ENCODE results near the gene CLCNKA.

CLCNKA gene

DNA sequence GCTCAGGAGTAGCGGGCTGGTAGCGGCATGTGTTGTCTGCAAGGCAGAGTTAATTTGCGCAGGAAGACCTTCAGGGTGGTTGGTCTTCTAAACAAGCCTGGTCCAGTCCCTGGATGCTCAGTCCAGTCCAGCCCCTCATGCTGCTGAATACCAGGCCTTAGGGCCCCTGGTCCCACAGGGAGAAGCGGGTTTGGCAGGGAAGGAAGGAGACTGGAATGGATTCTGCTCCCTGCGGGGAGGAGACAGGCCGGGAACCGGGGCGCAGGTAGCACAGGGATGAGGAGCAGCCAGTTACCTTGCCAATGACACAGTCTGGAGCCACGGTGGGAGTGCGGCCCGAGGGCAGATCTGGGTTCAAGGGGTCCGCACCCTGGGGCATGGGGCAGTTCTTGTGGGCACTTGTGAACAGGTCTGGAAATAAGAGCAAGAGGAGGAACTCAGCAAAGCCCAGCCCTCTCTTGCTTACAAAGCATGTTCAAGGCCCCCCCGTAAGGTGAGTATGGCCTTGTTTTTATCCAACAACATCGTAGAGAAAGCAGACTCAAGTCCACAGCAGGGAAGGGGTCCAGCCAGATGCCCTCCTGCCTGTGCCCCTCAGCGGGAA, 41.5 kb downstream of the CLCNKA start:
- no peak for DNase-seq (ENCODE audit: low read depth in 2 of 2)

GRCh38 chr1:16063921-16064320, 42.1 kb downstream of the CLCNKA start:
- DNase-seq (ENCODE audit: low read depth in 2 of 2): no peak

DNA sequence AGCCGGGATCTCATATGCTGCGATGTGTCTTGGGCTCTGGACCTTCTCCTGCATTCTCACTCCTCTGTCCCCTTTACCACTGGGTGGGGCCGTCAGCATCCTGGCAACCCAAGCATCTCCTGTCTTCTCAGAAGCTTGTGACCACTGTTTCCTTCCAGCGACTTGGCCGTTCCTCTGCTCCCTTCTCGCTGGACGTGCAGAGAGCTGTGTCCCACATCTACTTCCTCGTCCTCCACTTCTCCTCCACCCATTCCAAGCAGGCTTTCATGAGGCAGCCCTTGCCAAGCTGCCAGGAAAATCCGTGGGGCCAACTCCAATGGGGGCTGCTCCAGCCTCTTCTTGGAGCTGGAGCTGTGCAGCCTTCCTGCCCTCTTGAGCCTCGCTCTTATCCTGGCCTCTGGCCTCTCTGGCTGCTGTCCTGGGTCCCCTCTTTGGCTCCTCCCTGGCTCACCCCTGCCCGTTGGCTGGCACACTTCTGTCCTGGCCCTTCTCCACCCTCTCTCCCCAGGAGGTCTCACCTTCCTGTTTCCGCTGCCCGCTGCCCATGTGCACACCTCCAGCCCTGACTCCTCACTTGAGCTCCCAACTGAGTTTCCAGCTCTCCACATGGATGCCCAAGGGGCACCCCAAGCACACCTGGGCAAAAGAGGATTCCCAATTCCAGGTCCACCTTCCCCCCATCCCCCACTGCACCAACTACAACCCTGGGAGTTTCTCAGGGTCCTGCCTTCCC, 42.9 kb downstream of the CLCNKA start:
- DNase-seq (ENCODE audit: low read depth in 2 of 2): no peak

DNA sequence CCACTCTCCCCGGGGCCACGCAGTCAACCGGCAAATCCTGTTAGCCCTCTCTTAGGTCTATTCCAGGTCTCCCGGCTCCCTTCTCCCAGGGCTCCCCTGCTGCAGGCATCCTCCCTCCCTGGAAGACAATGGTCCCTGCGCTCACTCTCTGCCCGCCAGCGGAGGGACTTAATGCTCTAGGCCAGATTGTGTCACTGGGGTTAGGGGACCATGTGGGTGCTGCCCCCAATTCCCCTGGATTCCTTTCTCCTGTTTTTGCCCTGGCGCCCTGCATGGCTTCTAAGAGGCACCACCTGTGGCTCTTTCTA, 43.4 kb downstream of the CLCNKA start:
- DNase-seq (ENCODE audit: low read depth in 2 of 2): no peak

DNA sequence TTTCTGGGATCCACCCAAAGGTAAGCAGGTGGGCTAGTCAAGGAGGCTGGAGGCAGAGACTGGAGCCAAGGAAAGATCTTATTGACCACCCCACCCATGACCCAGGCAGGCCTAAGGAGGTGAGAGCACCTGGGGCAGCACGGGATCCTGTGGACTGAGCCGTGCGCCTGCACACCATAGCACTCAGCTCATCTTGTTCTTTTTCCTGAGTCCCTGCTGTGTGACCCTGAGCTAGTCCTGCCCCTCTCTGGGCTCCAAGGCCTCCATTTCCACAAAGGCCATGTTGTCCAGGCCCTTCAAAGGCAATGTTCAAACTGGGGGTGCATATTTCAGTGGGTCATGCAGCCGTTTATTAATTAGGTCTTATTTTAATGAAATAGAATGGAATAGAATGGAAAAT, 44.4 kb downstream of the CLCNKA start:
- no peak for DNase-seq (ENCODE audit: low read depth in 2 of 2)

GRCh38 chr1:16067127-16067768, 45.4 kb downstream of the CLCNKA start:
- DNase-seq (ENCODE audit: low read depth in 2 of 2): no peak

- DNase-seq (ENCODE audit: low read depth in 2 of 2): no peak
These were observed 46.1 kb downstream of the CLCNKA start for GRCh38 chr1:16067933-16068332.

- DNase-seq (ENCODE audit: low read depth in 2 of 2): no peak
These were observed 46.8 kb downstream of the CLCNKA start for GRCh38 chr1:16068356-16069270.

- no peak for DNase-seq (ENCODE audit: low read depth in 2 of 2)
These were observed 49.0 kb downstream of the CLCNKA start for GRCh38 chr1:16070640-16071355.

GRCh38 chr1:16071614-16072013, 49.8 kb downstream of the CLCNKA start:
- no peak for DNase-seq (ENCODE audit: low read depth in 2 of 2)

- no peak for DNase-seq (ENCODE audit: low read depth in 2 of 2)
These were observed 50.3 kb downstream of the CLCNKA start for GRCh38 chr1:16072095-16072494.

DNA sequence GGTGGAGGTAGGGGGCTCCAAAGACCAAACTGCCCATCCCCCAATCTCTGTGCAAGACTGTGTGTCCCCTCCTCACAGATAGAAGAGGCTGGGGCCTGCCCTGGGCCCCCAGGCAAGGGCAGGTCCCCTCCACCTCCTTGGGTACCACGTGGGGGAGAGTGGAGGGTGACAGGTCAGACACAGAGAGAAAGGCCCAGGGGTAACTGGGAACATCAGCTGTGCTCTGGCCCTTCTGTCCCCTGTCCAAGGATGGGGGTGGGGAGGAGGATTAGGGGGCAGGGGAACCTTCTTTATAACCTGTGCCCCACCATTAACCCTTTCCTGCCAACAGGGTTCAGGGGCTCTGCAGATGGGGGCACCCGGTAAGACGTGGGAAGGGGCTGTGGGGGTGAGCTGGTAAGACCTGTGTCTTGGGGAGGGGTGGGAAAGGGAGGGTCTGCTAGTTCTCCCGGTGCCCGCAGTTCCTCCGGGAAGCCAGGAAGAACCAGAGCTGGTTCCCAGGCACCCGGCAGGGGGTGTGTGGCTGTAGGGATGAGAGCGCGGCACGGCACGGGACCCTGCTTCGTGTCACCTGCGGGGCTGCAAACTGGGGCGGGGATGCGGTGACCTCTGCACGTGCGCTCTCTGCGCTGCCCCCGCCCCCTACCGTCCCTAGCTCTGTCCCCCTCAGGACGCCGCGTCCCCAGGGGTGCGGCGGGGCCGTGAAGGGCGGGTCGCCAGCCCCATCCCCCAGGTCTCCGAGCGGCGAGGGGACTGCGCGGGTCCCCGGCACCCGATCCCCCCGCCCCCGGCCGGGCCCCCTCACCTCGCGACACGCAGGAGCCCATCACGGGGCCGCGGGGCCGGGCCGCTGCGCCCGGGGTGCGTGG, 51.0 kb downstream of the CLCNKA start:
- no peak for DNase-seq (ENCODE audit: low read depth in 2 of 2)

DNA sequence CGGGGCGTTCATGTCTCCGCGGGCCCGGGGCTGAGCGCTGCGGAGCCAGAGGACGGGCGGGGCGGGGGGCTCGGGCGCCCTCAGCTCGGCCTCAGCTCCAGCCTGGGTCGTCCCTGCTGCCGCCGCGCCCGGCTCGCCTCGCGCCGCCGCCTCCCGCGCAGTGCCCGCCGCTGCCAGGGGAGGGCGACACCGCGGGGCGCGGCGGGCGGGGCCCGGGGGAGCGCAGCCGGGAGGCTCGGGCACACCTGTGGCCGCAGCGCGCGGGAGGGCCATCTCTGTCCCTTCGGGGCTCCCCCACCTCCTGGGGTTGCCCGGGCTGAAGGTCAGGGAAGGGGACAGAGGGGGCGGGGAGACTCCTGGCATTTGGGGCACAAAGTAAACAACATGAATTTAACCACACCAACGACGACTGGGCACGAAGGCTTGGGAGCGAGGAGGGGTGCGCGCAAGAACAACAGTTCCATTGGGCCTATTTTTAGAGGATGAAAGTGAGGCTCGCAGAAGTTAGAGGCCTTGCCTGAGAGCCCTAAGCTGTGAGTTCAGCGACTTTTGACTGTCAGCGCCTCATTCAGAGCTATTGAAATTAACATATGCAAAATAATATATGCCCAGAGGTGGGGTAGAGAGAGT, 51.8 kb downstream of the CLCNKA start, which contains the start of gene FAM131C:
Gene FAM131C, minus strand, starts transcription at position 162 of the 630 bp plus-strand sequence. CDS start 209 bp downstream, outside the sequence.
- peak in 1 of 2 donors; percentile 16 for DNase-seq (ENCODE audit: low read depth in 2 of 2)

DNA sequence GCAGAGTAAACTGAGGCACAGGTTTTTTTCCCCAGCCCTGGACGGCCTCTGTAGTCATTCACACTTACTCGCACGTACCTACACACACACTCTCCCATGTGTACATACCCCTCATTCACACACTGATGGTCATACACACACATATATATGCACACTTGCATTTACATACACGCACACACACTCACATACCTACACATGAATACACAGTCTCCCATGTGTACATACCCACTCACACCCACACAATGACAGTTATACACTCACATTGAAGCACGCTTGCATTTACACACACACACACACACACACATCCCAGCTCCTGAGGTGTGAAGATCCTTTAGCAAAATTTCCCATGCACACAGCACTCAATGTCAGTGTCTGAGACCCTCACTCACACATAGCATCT, 52.4 kb downstream of the CLCNKA start:
- DNase-seq (ENCODE audit: low read depth in 2 of 2): no peak

DNA sequence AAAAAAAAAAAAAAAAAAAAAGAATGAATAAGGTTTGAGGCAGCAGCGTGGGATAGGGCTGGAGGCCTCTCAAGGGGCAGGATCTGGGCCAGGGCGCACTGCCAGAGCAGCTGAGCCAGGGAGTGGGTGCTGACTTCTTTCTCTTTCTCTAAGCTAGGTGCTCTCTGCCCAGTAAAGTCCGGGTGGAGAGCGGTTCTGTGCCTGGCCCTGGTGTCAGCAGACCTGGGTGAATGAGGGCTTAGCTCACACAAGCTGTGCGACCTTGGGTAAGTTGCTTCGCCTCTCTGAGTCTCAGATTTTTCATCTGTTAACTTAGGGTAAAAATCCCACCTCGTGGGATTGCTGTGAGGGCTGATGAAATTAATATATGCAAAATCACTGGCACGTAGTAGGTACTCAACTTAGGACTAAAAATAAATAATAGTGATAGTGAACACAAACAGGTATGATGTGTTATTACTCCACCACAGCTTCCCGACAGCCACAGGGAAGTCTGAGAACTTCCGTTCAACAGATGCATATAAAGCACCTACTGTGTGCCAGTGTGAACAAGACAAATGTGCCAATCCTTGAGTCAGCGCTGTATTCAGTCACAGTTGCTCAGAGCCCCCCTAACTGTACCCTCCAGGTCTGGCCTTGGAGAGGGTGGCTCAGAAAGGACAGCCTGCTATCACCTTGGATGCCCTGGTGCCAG, 53.6 kb downstream of the CLCNKA start:
- DNase-seq (ENCODE audit: low read depth in 2 of 2): no peak

DNA sequence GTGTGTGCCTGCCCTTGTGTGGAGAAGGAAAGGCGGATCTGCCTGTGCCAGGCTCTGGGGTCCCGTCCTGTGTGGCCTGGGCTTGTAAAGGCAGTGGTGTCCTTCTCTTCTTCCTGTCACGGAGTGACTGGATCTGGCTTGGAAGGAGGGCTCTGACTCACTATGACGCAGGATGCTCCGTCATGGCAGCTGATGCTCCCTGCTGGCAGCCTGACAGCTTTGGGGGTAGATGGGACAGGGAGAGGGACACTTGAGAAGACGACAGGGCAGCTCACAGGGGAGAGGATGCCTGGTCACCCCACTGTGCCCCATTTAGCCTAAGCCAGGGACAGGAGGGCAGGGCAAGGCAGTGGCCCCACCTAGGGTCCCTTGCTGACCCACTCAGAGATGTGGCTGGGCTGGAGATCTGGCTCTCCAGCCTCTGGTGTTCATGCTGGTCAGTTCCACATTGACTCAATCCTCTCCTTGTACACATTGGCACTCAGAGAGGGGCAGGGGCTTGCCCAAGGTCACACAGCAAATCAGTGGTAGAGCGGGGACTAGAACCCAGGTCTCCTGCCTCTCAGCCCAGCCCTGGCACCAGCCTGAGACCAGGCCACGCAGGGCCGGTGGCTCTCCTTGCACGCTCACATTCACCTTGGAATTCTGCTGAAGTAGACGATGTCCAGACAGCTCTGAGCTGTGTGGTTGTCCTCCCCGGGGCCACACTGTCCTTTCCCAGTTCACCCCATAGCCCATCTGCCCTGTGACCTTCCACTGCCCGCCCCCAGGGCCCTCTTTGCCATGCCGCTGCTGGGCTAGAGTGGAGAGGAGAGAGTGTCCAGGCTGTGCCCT, 54.4 kb downstream of the CLCNKA start:
- no peak for DNase-seq (ENCODE audit: low read depth in 2 of 2)

DNA sequence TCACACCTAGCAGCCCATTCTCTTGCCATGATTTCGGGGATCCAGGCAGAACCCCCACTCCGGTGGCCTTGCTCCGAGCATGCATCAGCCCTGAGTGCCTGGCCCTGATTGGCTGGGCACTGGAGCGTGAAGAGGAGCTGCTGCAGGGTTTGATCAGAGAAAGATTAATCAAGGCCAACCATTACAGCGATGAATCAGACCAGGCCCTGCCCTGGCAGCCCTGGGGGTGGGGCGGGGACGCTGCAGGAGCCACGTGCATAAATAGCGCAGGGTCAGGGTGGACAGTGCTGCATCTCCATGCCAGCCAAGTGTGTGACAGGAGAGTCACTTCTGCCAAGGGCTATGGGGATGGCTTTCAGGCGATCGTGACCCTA, 55.0 kb downstream of the CLCNKA start:
- DNase-seq (ENCODE audit: low read depth in 2 of 2): no peak

DNA sequence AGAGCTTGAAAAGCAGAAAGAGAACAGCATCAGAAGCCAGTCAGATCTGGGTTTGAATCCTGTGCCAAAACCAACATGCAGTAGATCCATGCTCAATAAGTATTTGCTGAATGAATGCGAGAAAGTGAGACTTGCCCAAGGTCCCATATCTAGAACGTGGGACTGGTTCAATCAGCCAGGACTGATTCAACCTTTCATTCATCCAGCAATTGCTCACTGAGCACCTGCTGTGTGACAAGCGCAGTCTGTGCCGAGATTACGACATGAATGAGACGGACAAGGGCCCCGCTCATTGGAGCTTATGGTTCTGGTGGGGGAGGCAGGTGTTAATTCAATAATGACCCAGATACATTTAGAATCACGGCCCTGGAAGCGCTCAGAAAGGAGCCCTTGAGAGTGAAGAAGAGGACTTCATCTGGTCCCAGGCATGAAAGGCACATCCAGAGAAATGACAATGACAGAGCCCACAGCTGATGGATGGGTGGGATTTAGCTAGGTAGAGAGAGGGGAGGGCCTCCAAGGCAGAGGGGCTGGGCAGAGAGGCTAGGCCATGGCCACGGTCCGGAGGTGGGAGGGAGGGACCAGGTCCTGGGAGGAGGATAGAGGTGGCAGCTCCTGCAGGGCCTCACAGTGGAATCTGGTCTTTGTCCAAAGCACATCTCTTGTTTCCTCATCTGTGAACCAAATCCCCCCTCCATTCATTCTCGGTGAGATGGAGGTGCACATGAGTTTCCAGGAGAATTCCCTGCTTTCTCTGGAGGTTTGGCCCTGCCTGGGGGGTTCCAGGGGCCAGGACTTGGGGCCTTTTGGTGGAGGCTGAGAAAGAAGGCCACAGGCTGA, 55.8 kb downstream of the CLCNKA start:
- no peak for DNase-seq (ENCODE audit: low read depth in 2 of 2)

Data from stimulated activated CD4-positive, alpha-beta T cell treated with anti-CD3 and anti-CD28 coated beads, Interleukin-1b, Interleukin-23, amount 100 ng/mL, for 1 hour (primary cell).